ENCODE results near the gene TRAF5.

Gene TRAF5

DNA sequence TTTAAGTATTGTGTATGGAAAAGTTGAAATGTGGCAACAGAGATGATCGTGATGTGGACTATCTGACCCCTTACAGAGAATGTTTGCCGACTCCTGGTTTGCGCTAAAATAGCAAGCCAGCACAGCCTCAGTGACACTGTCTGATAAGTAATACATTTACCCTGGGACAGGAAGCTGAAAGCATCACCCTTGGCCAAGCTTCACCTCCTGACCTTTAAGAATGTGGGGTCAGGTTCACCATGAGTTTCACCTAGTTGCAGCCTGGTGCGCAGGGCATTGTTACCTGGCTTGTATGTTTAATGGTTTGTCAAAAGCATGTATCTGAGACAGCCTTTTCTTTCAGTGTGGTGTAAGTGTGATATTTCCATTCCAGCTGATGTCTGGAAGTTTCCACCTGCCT lies 29.2 kb downstream of the TRAF5 start:
- no peak for FAIRE-seq
- TF ChIP-seq, protein P1, sequence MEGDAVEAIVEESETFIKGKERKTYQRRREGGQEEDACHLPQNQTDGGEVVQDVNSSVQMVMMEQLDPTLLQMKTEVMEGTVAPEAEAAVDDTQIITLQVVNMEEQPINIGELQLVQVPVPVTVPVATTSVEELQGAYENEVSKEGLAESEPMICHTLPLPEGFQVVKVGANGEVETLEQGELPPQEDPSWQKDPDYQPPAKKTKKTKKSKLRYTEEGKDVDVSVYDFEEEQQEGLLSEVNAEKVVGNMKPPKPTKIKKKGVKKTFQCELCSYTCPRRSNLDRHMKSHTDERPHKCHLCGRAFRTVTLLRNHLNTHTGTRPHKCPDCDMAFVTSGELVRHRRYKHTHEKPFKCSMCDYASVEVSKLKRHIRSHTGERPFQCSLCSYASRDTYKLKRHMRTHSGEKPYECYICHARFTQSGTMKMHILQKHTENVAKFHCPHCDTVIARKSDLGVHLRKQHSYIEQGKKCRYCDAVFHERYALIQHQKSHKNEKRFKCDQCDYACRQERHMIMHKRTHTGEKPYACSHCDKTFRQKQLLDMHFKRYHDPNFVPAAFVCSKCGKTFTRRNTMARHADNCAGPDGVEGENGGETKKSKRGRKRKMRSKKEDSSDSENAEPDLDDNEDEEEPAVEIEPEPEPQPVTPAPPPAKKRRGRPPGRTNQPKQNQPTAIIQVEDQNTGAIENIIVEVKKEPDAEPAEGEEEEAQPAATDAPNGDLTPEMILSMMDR (IDR thresholded peaks at IDR 0.05; ENCODE audit: insufficient read depth, missing control alignments): no peak
- DNase-seq (ENCODE audit: insufficient read length, low spot score): no peak

GRCh38 chr1:211356723-211357407 lies 30.2 kb downstream of the TRAF5 start:
- TF ChIP-seq, protein P1 (IDR thresholded peaks at IDR 0.05; ENCODE audit: insufficient read depth, missing control alignments): no peak
- no peak for FAIRE-seq

DNA sequence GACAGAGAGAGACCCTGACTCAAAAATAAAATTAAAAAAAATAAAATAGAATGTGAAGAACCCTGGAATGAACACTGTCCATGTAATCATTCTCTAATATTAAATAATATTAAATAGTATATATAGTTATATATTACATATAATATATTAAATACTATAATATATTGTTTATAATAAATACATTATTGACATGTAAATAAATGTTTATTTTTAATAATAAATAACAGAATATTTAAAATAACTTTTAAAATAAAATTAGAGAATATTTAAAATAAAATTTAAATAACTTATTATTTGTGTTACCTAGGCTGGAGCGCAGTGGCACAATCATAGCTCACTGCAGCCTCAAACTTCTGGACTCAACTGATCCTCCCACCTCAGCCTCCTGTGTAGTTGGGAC lies 32.1 kb downstream of the TRAF5 start:
- TF ChIP-seq, protein P1 (IDR thresholded peaks at IDR 0.05; ENCODE audit: insufficient read depth, missing control alignments): no peak
- DNase-seq (ENCODE audit: insufficient read length, low spot score) (no peak), FAIRE-seq (no peak)

More at GRCh38 chr1:211356723-211357407, 30.2 kb downstream of the TRAF5 start:
- DNase-seq (ENCODE audit: insufficient read length, low spot score): no peak

- DNase-seq (ENCODE audit: insufficient read length, low spot score): no peak
- no peak for FAIRE-seq
- TF ChIP-seq, protein P1 (IDR thresholded peaks at IDR 0.05; ENCODE audit: insufficient read depth, missing control alignments): no peak
Measured at GRCh38 chr1:211359876-211360275, 33.2 kb downstream of the TRAF5 start.

- FAIRE-seq: no peak
- TF ChIP-seq, protein P1 (IDR thresholded peaks at IDR 0.05; ENCODE audit: insufficient read depth, missing control alignments): no peak
- no peak for DNase-seq (ENCODE audit: insufficient read length, low spot score)
Measured at GRCh38 chr1:211361202-211361601, 34.6 kb downstream of the TRAF5 start.

GRCh38 chr1:211369640-211370039 lies 43.0 kb downstream of the TRAF5 start:
- DNase-seq (ENCODE audit: insufficient read length, low spot score): no peak
- no peak for FAIRE-seq
- TF ChIP-seq, protein P1 (IDR thresholded peaks at IDR 0.05; ENCODE audit: insufficient read depth, missing control alignments): no peak

- FAIRE-seq: no peak
- DNase-seq (ENCODE audit: insufficient read length, low spot score): no peak
- TF ChIP-seq, protein P1 (IDR thresholded peaks at IDR 0.05; ENCODE audit: insufficient read depth, missing control alignments): no peak
Measured at GRCh38 chr1:211370669-211371068, 44.0 kb downstream of the TRAF5 start.

Data from D721Med (cell line).